HepG2 (cell line): ENCODE data around the gene H2AZ1. TPM values are rescaled to one million over a fixed set of nuclear protein-coding genes. Genes with fewer than 3 reads are reported as not detected.

Source experiments
- ASH2L ChIP-seq: fragments of 300-600, 200-600 bp; sonication (generic); IDR thresholded peaks from 2 replicates; pipeline ENCODE4 v1.7.0; 2017; ENCODE audit warnings: low read depth, mild to moderate bottlenecking, moderate library complexity, mixed read lengths, low read length; ENCODE audit not compliant: insufficient read length
- CCDC6 ChIP-seq: sonication (generic); formaldehyde crosslinking; IDR thresholded peaks from 2 replicates; pipeline ENCODE4 v1.8.1; 2022; ENCODE audit warnings: mild to moderate bottlenecking, missing genetic modification reagents, moderate library complexity
- CEBPG ChIP-seq: IDR thresholded peaks from 2 replicates; pipeline ENCODE4 v1.6.1; 2016
- CHCHD3 ChIP-seq: sonication (generic); formaldehyde crosslinking; IDR thresholded peaks from 2 replicates; pipeline ENCODE4 v1.8.0; 2022; ENCODE audit warnings: mild to moderate bottlenecking, missing genetic modification reagents, moderate library complexity
- DNMT3B ChIP-seq: conservative IDR thresholded peaks from 2 replicates; pipeline ENCODE4 v1.6.1; 2016; ENCODE audit warnings: missing biosample characterization, control low read depth
- FOXJ3 ChIP-seq: sonication (generic); formaldehyde crosslinking; IDR thresholded peaks from 2 replicates; pipeline ENCODE4 v1.4.0; 2020; ENCODE audit warnings: missing genetic modification reagents, mild to moderate bottlenecking, borderline replicate concordance
- GABPB1 ChIP-seq: IDR thresholded peaks from 2 replicates; pipeline ENCODE4 v1.6.1; 2016; ENCODE audit warnings: mild to moderate bottlenecking, missing genetic modification reagents, moderate library complexity, missing compliant biosample characterization
- GATAD1 ChIP-seq: IDR thresholded peaks from 2 replicates; pipeline ENCODE4 v1.6.1; 2016; ENCODE audit warnings: missing genetic modification reagents, missing compliant biosample characterization
- GTF2F1 ChIP-seq: fragments of 150-350 bp; IDR thresholded peaks from 2 replicates; pipeline ENCODE4 v1.6.1; 2014; ENCODE audit warnings: low read length
- JARID2 ChIP-seq: sonication (generic); formaldehyde crosslinking; IDR thresholded peaks from 2 replicates; pipeline ENCODE4 v1.8.1; 2023; ENCODE audit warnings: missing genetic modification reagents, inconsistent platforms; ENCODE audit not compliant: insufficient replicate concordance
- KDM2A ChIP-seq: sonication (generic); formaldehyde crosslinking; IDR thresholded peaks from 2 replicates; pipeline ENCODE4 v1.4.0; 2020; ENCODE audit warnings: low read depth, missing genetic modification reagents, borderline replicate concordance
- KLF11 ChIP-seq: IDR thresholded peaks from 2 replicates; pipeline ENCODE4 v1.6.1; 2016; ENCODE audit warnings: missing compliant biosample characterization
- MED1 ChIP-seq: sonication (generic); formaldehyde crosslinking; IDR thresholded peaks from 2 replicates; pipeline ENCODE4 v1.4.0; 2020; ENCODE audit warnings: missing genetic modification reagents
- MNT ChIP-seq: fragments of 450-650 bp; IDR thresholded peaks from 2 replicates; pipeline ENCODE4 v1.6.1; 2016
- NKX3-1 ChIP-seq: sonication (generic); formaldehyde crosslinking; IDR thresholded peaks from 2 replicates; pipeline ENCODE4 v1.5.0; 2020; ENCODE audit warnings: missing genetic modification reagents
- RFX1 ChIP-seq: fragments of 450-650 bp; IDR thresholded peaks from 2 replicates; pipeline ENCODE4 v1.6.1; 2017
- TEAD3 ChIP-seq: optimal IDR thresholded peaks from 2 replicates; pipeline ENCODE3; 2016; ENCODE audit warnings: borderline replicate concordance
- TRIM24 ChIP-seq: sonication (generic); formaldehyde crosslinking; IDR thresholded peaks from 2 replicates; pipeline ENCODE4 v1.8.0; 2022; ENCODE audit warnings: mild to moderate bottlenecking, missing genetic modification reagents
- ZFP62 ChIP-seq: sonication (generic); formaldehyde crosslinking; IDR thresholded peaks from 2 replicates; pipeline ENCODE4 v1.4.0; 2020; ENCODE audit warnings: missing genetic modification reagents
- ZKSCAN1 ChIP-seq: fragments of 150-350 bp; IDR thresholded peaks from 2 replicates; pipeline ENCODE4 v1.6.1; 2014; ENCODE audit warnings: low read length
- ZNF234 ChIP-seq: sonication (generic); formaldehyde crosslinking; conservative IDR thresholded peaks from 2 replicates; pipeline ENCODE4 v1.5.1; 2020; ENCODE audit warnings: mild to moderate bottlenecking, missing genetic modification reagents
- ZNF569 ChIP-seq: sonication (generic); formaldehyde crosslinking; IDR thresholded peaks from 2 replicates; pipeline ENCODE4 v1.5.0; 2020; ENCODE audit warnings: mild to moderate bottlenecking, missing genetic modification reagents, moderate library complexity, borderline replicate concordance
- ZSCAN29 ChIP-seq: sonication (generic); formaldehyde crosslinking; conservative IDR thresholded peaks from 2 replicates; pipeline ENCODE4 v1.4.0; 2020; ENCODE audit warnings: mild to moderate bottlenecking, missing genetic modification reagents
- ZSCAN31 ChIP-seq: sonication (generic); formaldehyde crosslinking; IDR thresholded peaks from 2 replicates; pipeline ENCODE4 v1.5.0; 2020; ENCODE audit warnings: low read depth, mild to moderate bottlenecking, missing genetic modification reagents
- polyA plus RNA-seq, 8 experiments: library from polyadenylated mRNA; depleted of rRNA in 3 of 8; stranded (reverse) in 7 of 8; unstranded in 1 of 8; fragments of >200 nt; fragmentation: Illumina TruSeq in 4 of 8; extraction: Trizol in 4 of 8; gene quantifications; 2 replicates each; pipeline versions ENCODE4 v1.2.1 to v1.2.3, GENCODE V29; 2011 to 2016; ENCODE audit warnings: low read depth in 4 of 8, missing spikeins in 1 of 8, mixed read lengths in 1 of 8; ENCODE audit not compliant: insufficient read depth in 1 of 8
- total RNA-seq, 5 experiments: library from RNA; depleted of rRNA; stranded (reverse); fragments of >200 nt; fragmentation: Illumina TruSeq; extraction: Trizol; gene quantifications; 2 replicates each; pipeline ENCODE4 v1.2.3, GENCODE V29; 2016; ENCODE audit warnings: low read depth in 1 of 5
- TF ChIP-seq, protein P1 (sequence below): sonication (generic); formaldehyde crosslinking; IDR thresholded peaks from 2 replicates; pipeline ENCODE4 v1.4.0; 2020; ENCODE audit warnings: mild to moderate bottlenecking, low read depth, missing genetic modification reagents
- TF ChIP-seq, protein P2 (sequence below): sonication (generic); formaldehyde crosslinking; IDR thresholded peaks from 2 replicates; pipeline ENCODE4 v1.8.0; 2022; ENCODE audit warnings: mild to moderate bottlenecking, missing genetic modification reagents, moderate library complexity

The H2AZ1 gene
- total and polyA plus RNA-seq, 2 of the 13 experiments (the other 11 are each of a cell fraction or from before 2014, with no cell fraction given), result 301 to 574 TPM

- TF ChIP-seq GATAD1 (peak; percentile 56; the same call in 1 of the 2 replicates), FOXJ3 (CRISPR knock-in tag) (no peak), KLF11 (CRISPR knock-in tag) (no peak), MED1 (peak; percentile 61; the same call in 1 of the 2 replicates), RFX1 (no peak), ZKSCAN1 (peak; percentile 11; the same call in 1 of the 2 replicates), GABPB1 (peak; percentile 1; the same call in 1 of the 2 replicates), ZNF234 (CRISPR knock-in tag) (0 out of 2 replicates have a peak, but pooled peaks have one; percentile 43), ASH2L (peak; percentile 62), NKX3-1 (CRISPR knock-in tag) (no peak), JARID2 (CRISPR knock-in tag) (no peak), ZSCAN29 (CRISPR knock-in tag) (peak; percentile 41; the same call in 1 of the 2 replicates), GTF2F1 (no peak), ZFP62 (no peak), CEBPG (CRISPR knock-in tag) (peak; percentile 94), TEAD3 (CRISPR knock-in tag) (peak; percentile 33), MNT (no peak), ZSCAN31 (no peak), CHCHD3 (no peak), TRIM24 (CRISPR knock-in tag) (no peak), CCDC6 (peak; percentile 42; the same call in 1 of the 2 replicates), ZNF569 (CRISPR knock-in tag) (no peak), DNMT3B (no peak; the same call in 1 of the 2 replicates), KDM2A (CRISPR knock-in tag) (peak; percentile 65; the same call in 1 of the 2 replicates)
- TF ChIP-seq, protein P1, sequence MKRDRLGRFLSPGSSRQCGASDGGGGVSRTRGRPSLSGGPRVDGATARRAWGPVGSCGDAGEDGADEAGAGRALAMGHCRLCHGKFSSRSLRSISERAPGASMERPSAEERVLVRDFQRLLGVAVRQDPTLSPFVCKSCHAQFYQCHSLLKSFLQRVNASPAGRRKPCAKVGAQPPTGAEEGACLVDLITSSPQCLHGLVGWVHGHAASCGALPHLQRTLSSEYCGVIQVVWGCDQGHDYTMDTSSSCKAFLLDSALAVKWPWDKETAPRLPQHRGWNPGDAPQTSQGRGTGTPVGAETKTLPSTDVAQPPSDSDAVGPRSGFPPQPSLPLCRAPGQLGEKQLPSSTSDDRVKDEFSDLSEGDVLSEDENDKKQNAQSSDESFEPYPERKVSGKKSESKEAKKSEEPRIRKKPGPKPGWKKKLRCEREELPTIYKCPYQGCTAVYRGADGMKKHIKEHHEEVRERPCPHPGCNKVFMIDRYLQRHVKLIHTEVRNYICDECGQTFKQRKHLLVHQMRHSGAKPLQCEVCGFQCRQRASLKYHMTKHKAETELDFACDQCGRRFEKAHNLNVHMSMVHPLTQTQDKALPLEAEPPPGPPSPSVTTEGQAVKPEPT (CRISPR knock-in tag), result no peak
- TF ChIP-seq, protein P2, sequence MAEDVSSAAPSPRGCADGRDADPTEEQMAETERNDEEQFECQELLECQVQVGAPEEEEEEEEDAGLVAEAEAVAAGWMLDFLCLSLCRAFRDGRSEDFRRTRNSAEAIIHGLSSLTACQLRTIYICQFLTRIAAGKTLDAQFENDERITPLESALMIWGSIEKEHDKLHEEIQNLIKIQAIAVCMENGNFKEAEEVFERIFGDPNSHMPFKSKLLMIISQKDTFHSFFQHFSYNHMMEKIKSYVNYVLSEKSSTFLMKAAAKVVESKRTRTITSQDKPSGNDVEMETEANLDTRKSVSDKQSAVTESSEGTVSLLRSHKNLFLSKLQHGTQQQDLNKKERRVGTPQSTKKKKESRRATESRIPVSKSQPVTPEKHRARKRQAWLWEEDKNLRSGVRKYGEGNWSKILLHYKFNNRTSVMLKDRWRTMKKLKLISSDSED (CRISPR knock-in tag), result no peak
- TF ChIP-seq, all 625 proteins: peak for 135
Measured at GRCh38 chr4:99949034-99949998, 759 bp downstream of the H2AZ1 start (continued).
